DMS79 treated with DMSO at 0.1 percent for 48 hours (cell line): ENCODE results near the gene C16orf74.

Source experiments
- DNase-seq: peaks from one replicate; lab custom pipeline; 2025; lab: John Stamatoyannopoulos, UW

Gene C16orf74

GRCh38 chr16:85746460-85747215 is 4.3 kb downstream of the C16orf74 start:
- DNase-seq, result no peak

- no peak for DNase-seq
Measured at GRCh38 chr16:85738923-85739715, 11.8 kb downstream of the C16orf74 start.

GRCh38 chr16:85736921-85737320 is 14.0 kb downstream of the C16orf74 start:
- no peak for DNase-seq

- DNase-seq, result no peak
Measured at GRCh38 chr16:85735946-85736345, 14.9 kb downstream of the C16orf74 start.

GRCh38 chr16:85735225-85735635 is 15.7 kb downstream of the C16orf74 start:
- no peak for DNase-seq

- DNase-seq, result no peak
Measured at GRCh38 chr16:85734311-85735017, 16.4 kb downstream of the C16orf74 start.

GRCh38 chr16:85733839-85734170 is 17.1 kb downstream of the C16orf74 start:
- no peak for DNase-seq

GRCh38 chr16:85733155-85733838 is 17.6 kb downstream of the C16orf74 start:
- DNase-seq, result no peak

GRCh38 chr16:85731179-85731578 is 19.7 kb downstream of the C16orf74 start:
- no peak for DNase-seq

GRCh38 chr16:85730186-85730465 is 20.8 kb downstream of the C16orf74 start:
- no peak for DNase-seq

GRCh38 chr16:85729452-85730185 is 21.3 kb downstream of the C16orf74 start:
- no peak for DNase-seq

GRCh38 chr16:85728879-85729278 is 22.0 kb downstream of the C16orf74 start:
- DNase-seq, result no peak

GRCh38 chr16:85724936-85725335 is 26.0 kb downstream of the C16orf74 start:
- DNase-seq, result no peak

- no peak for DNase-seq
Measured at GRCh38 chr16:85724126-85724879, 26.6 kb downstream of the C16orf74 start.

GRCh38 chr16:85722128-85722893 is 28.6 kb downstream of the C16orf74 start:
- no peak for DNase-seq

GRCh38 chr16:85720302-85720637 is 30.6 kb downstream of the C16orf74 start:
- no peak for DNase-seq

GRCh38 chr16:85719605-85720301 is 31.1 kb downstream of the C16orf74 start:
- DNase-seq, result no peak

- no peak for DNase-seq
Measured at GRCh38 chr16:85718682-85719081, 32.2 kb downstream of the C16orf74 start.

GRCh38 chr16:85718153-85718477 is 32.8 kb downstream of the C16orf74 start:
- DNase-seq, result no peak
